ENCODE measurements around the gene PLCH1.

The PLCH1 gene

GRCh38 chr3:155585384-155585783, 159.5 kb downstream of the PLCH1 start:
- no peak for TF ChIP-seq CTCF (IDR thresholded peaks at IDR 0.05)

GRCh38 chr3:155581579-155581978, 163.3 kb downstream of the PLCH1 start:
- no peak for TF ChIP-seq CTCF (IDR thresholded peaks at IDR 0.05)

GRCh38 chr3:155572085-155572484, 172.8 kb downstream of the PLCH1 start:
- TF ChIP-seq CTCF (IDR thresholded peaks at IDR 0.05) = no peak

GRCh38 chr3:155568295-155568694, 176.6 kb downstream of the PLCH1 start:
- no peak for TF ChIP-seq CTCF (IDR thresholded peaks at IDR 0.05)

GRCh38 chr3:155560594-155560993, 184.3 kb downstream of the PLCH1 start:
- no peak for TF ChIP-seq CTCF (IDR thresholded peaks at IDR 0.05)

GRCh38 chr3:155560135-155560534, 184.7 kb downstream of the PLCH1 start:
- TF ChIP-seq CTCF (IDR thresholded peaks at IDR 0.05) = no peak

GRCh38 chr3:155556531-155556930, 188.3 kb downstream of the PLCH1 start:
- no peak for TF ChIP-seq CTCF (IDR thresholded peaks at IDR 0.05)

GRCh38 chr3:155555479-155556060, 189.3 kb downstream of the PLCH1 start:
- TF ChIP-seq CTCF (IDR thresholded peaks at IDR 0.05) = no peak

All from LNCAP (cell line).